Omental fat pad (tissue), 4 donors: Measurements from ENCODE around the gene SLC17A1. TPM values are rescaled to one million over a fixed set of nuclear protein-coding genes. Genes with fewer than 3 reads are reported as not detected.

Experiments
- ATAC-seq: fragments of 150-250 bp; one replicate; pipeline ENCODE4 v1.9.1; 2016; ENCODE audit warnings: mild to moderate bottlenecking, moderate library complexity; ENCODE audit not compliant: low FRiP score
- DNase-seq: peaks from one replicate; pipeline ENCODE4 v3.0.0-alpha.2; 2019; ENCODE audit warnings: low spot score
- CTCF ChIP-seq, 3 donors: fragments of 450-650 bp; IDR thresholded peaks; one replicate each; pipeline ENCODE4 v1.5.1; 2016 to 2017; ENCODE audit warnings: antibody characterized with exemption in 3 of 3, mild to moderate bottlenecking in 3 of 3, moderate library complexity in 2 of 3
- total RNA-seq, 4 donors: library from RNA; depleted of rRNA; stranded (reverse); fragments of >200 nt; gene quantifications; one replicate each; pipeline ENCODE4 v1.1.0, GENCODE V29; 2016

The SLC17A1 gene
- total RNA-seq, 4 donors from 2014 or later, result not detected

GRCh38 chr6:25743868-25744267, 88.0 kb downstream of the SLC17A1 start:
- no peak for DNase-seq
- ATAC-seq, result no peak
- no peak for TF ChIP-seq CTCF (IDR thresholded peaks at IDR 0.05)

- TF ChIP-seq CTCF (IDR thresholded peaks at IDR 0.05), result no peak
- no peak for DNase-seq
- ATAC-seq, result no peak
Measured at GRCh38 chr6:25735261-25735660, 96.6 kb downstream of the SLC17A1 start.

Other genes with a start within 250 kb of the SLC17A1 start
- gene SCGN, start 179.8 kb downstream of the SLC17A1 start, total RNA-seq, result 10 to 100 TPM in 1 of 4 donors, 1 to 10 TPM in 3; 2.4 to 18.1 (median 6.4) TPM
- gene SLC17A4, start 77.3 kb downstream of the SLC17A1 start, total RNA-seq, result not detected
- not detected for gene SLC17A3, start 42.2 kb upstream of the SLC17A1 start, total RNA-seq
- not detected for gene SLC17A2, start 98.6 kb upstream of the SLC17A1 start, total RNA-seq
- 10 to 100 TPM in 3 of 4 donors, 1 to 10 TPM in 1; 7.8 to 21.6 (median 11.7) TPM for gene TRIM38, start 130.8 kb upstream of the SLC17A1 start, total RNA-seq